PC-9 (cell line): ENCODE measurements around the gene THAP8.

Source experiments
- CTCF ChIP-seq: fragments of 200-600 bp; sonication (generic); conservative IDR thresholded peaks from 2 replicates; pipeline ENCODE4 v1.6.1; 2017; ENCODE audit warnings: mixed run types, antibody characterized with exemption, mild to moderate bottlenecking, moderate library complexity
- EZH2 ChIP-seq: fragments of 200-600 bp; sonication (generic); IDR thresholded peaks from 2 replicates; pipeline ENCODE4 v1.8.0; 2017; ENCODE audit warnings: antibody characterized with exemption, low read depth

GRCh38 chr19:36043952-36044351 is 10.1 kb downstream of the THAP8 start:
- TF ChIP-seq CTCF (no peak), EZH2 (no peak)
